HG03354 (cell line): ENCODE measurements around the gene TAS2R41.

ENCODE experiments used
- ATAC-seq: cut with Tn5 transposase; IDR thresholded peaks from one replicate; pipeline ENCODE4 v1.9.1; 2021; ENCODE audit warnings: mild to moderate bottlenecking; ENCODE audit not compliant: unreplicated experiment, poor library complexity, severe bottlenecking

TAS2R41 gene

GRCh38 chr7:143477501-143478150 lies at the start of gene TAS2R41:
TAS2R41 (plus strand) TSS chr7:143477873; CDS start chr7:143477873, 0 bp downstream.
- ATAC-seq: no peak

- ATAC-seq: no peak
Measured at GRCh38 chr7:143429770-143430698, 47.6 kb upstream of the TAS2R41 start.

- ATAC-seq: no peak
Measured at GRCh38 chr7:143431109-143431508, 46.6 kb upstream of the TAS2R41 start.

- no peak for ATAC-seq
Measured at GRCh38 chr7:143433759-143434158, 43.9 kb upstream of the TAS2R41 start.

- no peak for ATAC-seq
Measured at GRCh38 chr7:143434660-143435059, 43.0 kb upstream of the TAS2R41 start.

- no peak for ATAC-seq
Measured at GRCh38 chr7:143435266-143435665, 42.4 kb upstream of the TAS2R41 start.

GRCh38 chr7:143436325-143436946 lies 41.2 kb upstream of the TAS2R41 start:
- peak; percentile 99 for ATAC-seq

- ATAC-seq: peak; percentile 45
Measured at GRCh38 chr7:143437578-143437977, 40.1 kb upstream of the TAS2R41 start.

GRCh38 chr7:143439866-143440265 lies 37.8 kb upstream of the TAS2R41 start:
- ATAC-seq: no peak

GRCh38 chr7:143443153-143443552 lies 34.5 kb upstream of the TAS2R41 start, which contains the start of gene TAS2R60:
TAS2R60 (plus strand) TSS chr7:143443453; CDS start chr7:143443453, 0 bp downstream.
- no peak for ATAC-seq

GRCh38 chr7:143444063-143444782 lies 33.5 kb upstream of the TAS2R41 start:
- ATAC-seq: no peak

- no peak for ATAC-seq
Measured at GRCh38 chr7:143444785-143445184, 32.9 kb upstream of the TAS2R41 start.

- ATAC-seq: no peak
Measured at GRCh38 chr7:143447466-143447865, 30.2 kb upstream of the TAS2R41 start.

- ATAC-seq: no peak
Measured at GRCh38 chr7:143448429-143448828, 29.2 kb upstream of the TAS2R41 start.

GRCh38 chr7:143449793-143450192 lies 27.9 kb upstream of the TAS2R41 start:
- ATAC-seq: no peak

GRCh38 chr7:143451122-143451521 lies 26.6 kb upstream of the TAS2R41 start:
- ATAC-seq: no peak

GRCh38 chr7:143451746-143452145 lies 25.9 kb upstream of the TAS2R41 start:
- no peak for ATAC-seq

GRCh38 chr7:143452495-143452894 lies 25.2 kb upstream of the TAS2R41 start:
- ATAC-seq: no peak

- no peak for ATAC-seq
Measured at GRCh38 chr7:143454091-143454680, 23.5 kb upstream of the TAS2R41 start.
